ENCODE results near the gene SEC61A1. TPM values are rescaled to one million over a fixed set of nuclear protein-coding genes. Genes with fewer than 3 reads are reported as not detected.

Gene SEC61A1
- 254 and 260 TPM in 2 replicates for total RNA-seq

GRCh38 chr3:128051837-128052594, at the start of gene SEC61A1:
TSS of gene SEC61A1 (plus strand) at chr3:128052437. CDS start at chr3:128052553, 116 bp downstream.

Small RNA genes lying within 50 kb of the gene (small RNA-seq; reads per million reads assigned to genes)
- gene RNU2-37P = 0.56 reads per million

Other genes starting within 250 kb of the SEC61A1 start
- gene MGLL, start 229.9 kb upstream of the SEC61A1 start, total RNA-seq = 66.0 and 68.4 TPM in 2 replicates
- not detected in 2 replicates for gene KBTBD12, start 137.2 kb upstream of the SEC61A1 start, total RNA-seq
- gene RUVBL1, start 71.4 kb downstream of the SEC61A1 start, total RNA-seq = 76.3 and 84.9 TPM in 2 replicates
- 6.8 and 8.6 TPM in 2 replicates for gene EEFSEC, start 101.0 kb downstream of the SEC61A1 start, total RNA-seq